ENCODE data around the gene CSTF1. TPM values are rescaled to one million over a fixed set of nuclear protein-coding genes. Genes with fewer than 3 reads are reported as not detected.

CSTF1 gene
- total RNA-seq, 4 donors from 2014 or later = 17.6 to 25.9 (median 22.7) TPM

DNA sequence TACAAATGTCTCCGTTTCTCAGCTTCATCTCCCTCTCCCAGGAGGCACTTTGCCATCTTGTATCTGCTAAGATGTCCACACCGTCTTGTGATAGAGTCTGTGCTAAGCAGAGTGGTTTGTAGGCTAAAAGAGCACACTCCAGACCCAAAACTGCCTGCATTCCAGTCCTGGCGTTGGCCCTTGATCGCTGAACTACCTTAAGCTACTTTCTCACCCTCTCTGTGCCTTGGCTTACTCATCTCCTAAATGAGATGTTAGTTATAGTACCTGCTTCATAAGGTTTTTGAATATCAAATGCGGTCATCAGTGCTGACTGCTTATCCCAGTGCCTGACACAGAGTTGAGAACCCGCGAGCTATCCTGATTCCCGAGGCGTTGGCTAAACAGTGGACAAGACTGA, 33.6 kb downstream of the CSTF1 start:
- no peak for DNase-seq (ENCODE audit: low spot score in 2 of 2)
- no peak for TF ChIP-seq POLR2A (IDR thresholded peaks at IDR 0.05)
- TF ChIP-seq, protein P1, sequence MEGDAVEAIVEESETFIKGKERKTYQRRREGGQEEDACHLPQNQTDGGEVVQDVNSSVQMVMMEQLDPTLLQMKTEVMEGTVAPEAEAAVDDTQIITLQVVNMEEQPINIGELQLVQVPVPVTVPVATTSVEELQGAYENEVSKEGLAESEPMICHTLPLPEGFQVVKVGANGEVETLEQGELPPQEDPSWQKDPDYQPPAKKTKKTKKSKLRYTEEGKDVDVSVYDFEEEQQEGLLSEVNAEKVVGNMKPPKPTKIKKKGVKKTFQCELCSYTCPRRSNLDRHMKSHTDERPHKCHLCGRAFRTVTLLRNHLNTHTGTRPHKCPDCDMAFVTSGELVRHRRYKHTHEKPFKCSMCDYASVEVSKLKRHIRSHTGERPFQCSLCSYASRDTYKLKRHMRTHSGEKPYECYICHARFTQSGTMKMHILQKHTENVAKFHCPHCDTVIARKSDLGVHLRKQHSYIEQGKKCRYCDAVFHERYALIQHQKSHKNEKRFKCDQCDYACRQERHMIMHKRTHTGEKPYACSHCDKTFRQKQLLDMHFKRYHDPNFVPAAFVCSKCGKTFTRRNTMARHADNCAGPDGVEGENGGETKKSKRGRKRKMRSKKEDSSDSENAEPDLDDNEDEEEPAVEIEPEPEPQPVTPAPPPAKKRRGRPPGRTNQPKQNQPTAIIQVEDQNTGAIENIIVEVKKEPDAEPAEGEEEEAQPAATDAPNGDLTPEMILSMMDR (IDR thresholded peaks at IDR 0.05) = no peak
- no peak for TF ChIP-seq EP300 (IDR thresholded peaks at IDR 0.05)
- Histone ChIP-seq H3K36me3 (no peaks in the 10 kb centered on the region), H3K27ac (no peak overlapping the region), H3K27me3 (no peaks in the 10 kb centered on the region), H3K9me3 (no peaks in the 10 kb centered on the region), H3K4me1 (peaks cover 0 to 9% (median 1%) of the 10 kb centered on the region in 4 donors), H3K4me3 (no peak overlapping the region)
- 81 to 84% methylated on average over 9 of the region's 9 CpGs for WGBS, 2 donors

DNA sequence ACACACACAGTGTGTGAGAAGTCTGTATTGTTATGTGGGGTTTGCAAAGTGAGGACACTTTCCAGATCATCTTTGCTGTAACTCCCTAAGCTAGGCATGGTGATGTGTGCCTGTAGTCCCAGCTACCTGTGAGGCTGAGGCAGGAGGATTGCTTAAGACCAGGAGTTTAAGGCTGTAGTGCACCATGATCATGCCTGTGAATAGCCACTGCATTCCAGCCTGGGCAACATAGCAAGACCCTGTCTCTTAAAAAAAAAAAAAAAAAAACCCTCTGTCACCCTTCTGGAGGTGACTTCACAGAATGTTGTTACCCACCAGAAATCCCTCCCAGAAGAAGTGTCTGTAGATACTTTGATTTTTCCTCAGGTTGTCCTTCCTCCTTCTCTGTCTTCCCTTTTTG, 34.5 kb downstream of the CSTF1 start:
- no peak for DNase-seq (ENCODE audit: low spot score in 2 of 2)
- Histone ChIP-seq H3K27me3 (no peaks in the 10 kb centered on the region), H3K4me3 (no peak overlapping the region), H3K36me3 (no peaks in the 10 kb centered on the region), H3K9me3 (no peaks in the 10 kb centered on the region), H3K4me1 (peaks cover 0 to 9% (median under 1%) of the 10 kb centered on the region in 4 donors), H3K27ac (no peak overlapping the region)
- TF ChIP-seq POLR2A (IDR thresholded peaks at IDR 0.05) (no peak), EP300 (IDR thresholded peaks at IDR 0.05) (no peak)
- TF ChIP-seq, protein P1 (IDR thresholded peaks at IDR 0.05) = no peak

DNA sequence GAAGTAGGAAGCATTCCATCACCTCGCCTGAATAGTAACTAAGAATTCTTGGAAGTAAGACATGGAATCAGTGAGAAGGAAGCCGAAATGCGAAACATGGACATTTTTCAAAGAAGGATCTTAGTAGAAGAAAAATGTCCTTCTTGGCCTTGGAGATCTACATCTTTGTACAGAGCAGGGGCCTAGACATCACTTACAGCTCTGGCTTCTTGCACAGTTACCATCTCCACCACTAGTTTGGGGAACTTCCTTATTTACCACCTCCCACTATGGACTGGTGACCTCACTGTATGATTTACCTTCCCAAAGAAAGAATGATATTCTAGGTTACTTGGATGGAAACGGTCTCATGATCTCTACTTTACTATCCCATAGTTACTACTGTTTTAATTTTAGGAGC, 35.4 kb downstream of the CSTF1 start:
- no peaks in the 10 kb centered on the region for H3K27me3 ChIP-seq
- H3K4me3 ChIP-seq = no peak overlapping the region
- TF ChIP-seq EP300 (IDR thresholded peaks at IDR 0.05) = no peak
- TF ChIP-seq, protein P1 (IDR thresholded peaks at IDR 0.05) = no peak
- TF ChIP-seq POLR2A (IDR thresholded peaks at IDR 0.05) = no peak
- 82 to 87% methylated on average over 4 of the region's 4 CpGs for WGBS, 2 donors
- DNase-seq (ENCODE audit: low spot score in 2 of 2) = no peak
- no peaks in the 10 kb centered on the region for H3K36me3 ChIP-seq
- H3K27ac ChIP-seq = no peak overlapping the region
- peaks cover 0 to 4% (median 0%) of the 10 kb centered on the region in 4 donors for H3K4me1 ChIP-seq
- H3K9me3 ChIP-seq = no peaks in the 10 kb centered on the region

DNA sequence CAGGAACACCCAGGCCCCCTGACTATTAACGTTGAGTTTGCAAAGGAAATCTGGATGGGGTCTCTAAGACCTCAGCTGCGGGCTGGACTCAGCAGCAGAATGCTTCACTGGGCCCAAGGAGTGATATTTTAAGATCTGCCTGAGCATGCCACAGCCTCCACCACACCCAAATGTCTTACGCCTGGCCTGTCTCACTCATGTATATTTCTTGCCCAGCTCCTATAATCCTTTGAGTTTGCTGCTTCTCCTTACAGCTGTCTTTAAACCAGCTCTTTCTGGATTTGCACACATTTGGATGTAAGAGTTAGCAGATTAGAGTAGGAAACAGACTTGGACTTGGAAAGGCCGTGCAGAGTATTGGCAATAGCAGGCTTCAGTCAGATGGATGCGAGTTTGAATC, 36.0 kb downstream of the CSTF1 start:
- no peak for DNase-seq (ENCODE audit: low spot score in 2 of 2)
- no peak overlapping the region for H3K4me3 ChIP-seq
- no peak overlapping the region for H3K27ac ChIP-seq
- no peaks in the 10 kb centered on the region for H3K4me1 ChIP-seq
- no peaks in the 10 kb centered on the region for H3K27me3 ChIP-seq
- TF ChIP-seq POLR2A (IDR thresholded peaks at IDR 0.05) (no peak), EP300 (IDR thresholded peaks at IDR 0.05) (no peak)
- TF ChIP-seq, protein P1 (IDR thresholded peaks at IDR 0.05) = no peak
- 80 to 96% methylated on average over 5 of the region's 5 CpGs for WGBS, 2 donors
- no peaks in the 10 kb centered on the region for H3K9me3 ChIP-seq
- no peaks in the 10 kb centered on the region for H3K36me3 ChIP-seq

DNA sequence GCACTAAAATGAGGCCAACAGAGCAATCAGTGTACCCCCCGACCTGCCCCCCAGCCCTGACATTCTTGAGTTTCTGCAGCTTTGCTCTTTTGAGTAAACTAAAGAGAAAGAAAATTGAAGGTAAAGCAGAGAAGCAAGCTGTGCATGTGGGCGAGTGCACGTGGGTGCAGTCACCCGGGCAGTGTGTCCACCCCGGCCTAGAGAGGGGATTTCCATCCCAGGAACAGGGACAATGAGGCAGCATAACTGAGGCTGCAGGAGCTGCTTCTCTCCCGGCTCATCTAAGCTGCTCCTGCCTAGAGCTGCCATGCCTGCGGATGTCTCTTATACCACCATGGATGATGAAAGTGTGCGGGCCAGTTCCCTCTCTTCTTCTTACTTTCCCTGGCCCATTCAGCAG, 36.4 kb downstream of the CSTF1 start:
- no peak for DNase-seq (ENCODE audit: low spot score in 2 of 2)
- Histone ChIP-seq H3K36me3 (no peaks in the 10 kb centered on the region), H3K27me3 (no peaks in the 10 kb centered on the region), H3K4me1 (no peaks in the 10 kb centered on the region), H3K9me3 (no peaks in the 10 kb centered on the region), H3K4me3 (no peak overlapping the region), H3K27ac (no peak overlapping the region)
- no peak for TF ChIP-seq POLR2A (IDR thresholded peaks at IDR 0.05)
- TF ChIP-seq, protein P1 (IDR thresholded peaks at IDR 0.05) = no peak
- TF ChIP-seq EP300 (IDR thresholded peaks at IDR 0.05) = no peak
- 73 to 74% methylated on average over 8 of the region's 8 CpGs for WGBS, 2 donors

Data from tibial nerve (tissue), 4 donors.